Brain microvascular endothelial cell (primary cell): ENCODE measurements around the gene RIMS1.

ENCODE experiments used
- DNase-seq: peaks from one replicate; pipeline ENCODE4 v3.0.0-alpha.2; 2020
- H3K27ac ChIP-seq: fragments of 250-450 bp; sonication (Bioruptor Pico); 2 replicates; pipeline ENCODE4 v1.5.1; 2020; ENCODE audit warnings: mild to moderate bottlenecking, moderate library complexity
- H3K27me3 ChIP-seq: fragments of 250-450 bp; sonication (Bioruptor Pico); replicated peaks from 2 replicates; pipeline ENCODE4 v1.5.1; 2020; ENCODE audit warnings: mild to moderate bottlenecking
- H3K36me3 ChIP-seq: fragments of 250-450 bp; sonication (Bioruptor Pico); replicated peaks from 2 replicates; pipeline ENCODE4 v1.5.1; 2020; ENCODE audit warnings: mild to moderate bottlenecking
- H3K4me3 ChIP-seq: 2 replicates; pipeline ENCODE4 v1.5.1; 2011; ENCODE audit warnings: low read depth, mild to moderate bottlenecking, control low read depth, low read length, moderate library complexity
- CTCF ChIP-seq: IDR thresholded peaks from 2 replicates; pipeline ENCODE4 v1.5.1; 2011; ENCODE audit warnings: low read depth, mild to moderate bottlenecking, moderate library complexity, low read length, control low read depth, inconsistent platforms; ENCODE audit errors: missing control alignments
- in situ Hi-C: cut with HindIII; loops from 2 replicates; pipeline ENCODE4 v1.10.0; 2017; ENCODE audit warnings: low sequenced_read_pairs, low pct_ligation_motif_present

Gene RIMS1

GRCh38 chr6:72080260-72080941, 194.1 kb downstream of the RIMS1 start:
- in situ Hi-C loops, result no loop called here
- no peaks in the 10 kb centered on the region for H3K36me3 ChIP-seq
- TF ChIP-seq CTCF, result no peak

GRCh38 chr6:72081871-72082270, 195.5 kb downstream of the RIMS1 start:
- Histone ChIP-seq H3K27me3 (no peaks in the 10 kb centered on the region), H3K27ac (no peak overlapping the region), H3K36me3 (no peaks in the 10 kb centered on the region), H3K4me3 (no peak overlapping the region)
- TF ChIP-seq CTCF, result no peak
- DNase-seq, result no peak
- in situ Hi-C loops, result no loop called here

More at GRCh38 chr6:72080260-72080941, 194.1 kb downstream of the RIMS1 start:
- DNase-seq, result no peak
- H3K27me3 ChIP-seq, result no peaks in the 10 kb centered on the region
- H3K4me3 ChIP-seq, result no peak overlapping the region
- H3K27ac ChIP-seq, result no peak overlapping the region

- H3K36me3 ChIP-seq, result no peaks in the 10 kb centered on the region
- no peaks in the 10 kb centered on the region for H3K27me3 ChIP-seq
- in situ Hi-C loops, result no loop called here
- no peak overlapping the region for H3K27ac ChIP-seq
- no peak for TF ChIP-seq CTCF
- no peak for DNase-seq
- H3K4me3 ChIP-seq, result no peak overlapping the region
Measured at GRCh38 chr6:72083976-72084375, 197.6 kb downstream of the RIMS1 start.

- no peaks in the 10 kb centered on the region for H3K27me3 ChIP-seq
- no peak overlapping the region for H3K27ac ChIP-seq
- DNase-seq, result no peak
- no peak overlapping the region for H3K4me3 ChIP-seq
- TF ChIP-seq CTCF, result peak; percentile 13
- H3K36me3 ChIP-seq, result no peaks in the 10 kb centered on the region
- in situ Hi-C loops, result no loop called here
Measured at GRCh38 chr6:72084992-72085569, 198.7 kb downstream of the RIMS1 start.

GRCh38 chr6:72094506-72094905, 208.2 kb downstream of the RIMS1 start:
- TF ChIP-seq CTCF, result no peak
- H3K4me3 ChIP-seq, result no peak overlapping the region
- no peak for DNase-seq
- no peaks in the 10 kb centered on the region for H3K36me3 ChIP-seq
- H3K27me3 ChIP-seq, result no peaks in the 10 kb centered on the region
- H3K27ac ChIP-seq, result no peak overlapping the region
- in situ Hi-C loops, result no loop called here

- DNase-seq, result no peak
- no peak overlapping the region for H3K27ac ChIP-seq
- in situ Hi-C loops, result no loop called here
- no peaks in the 10 kb centered on the region for H3K36me3 ChIP-seq
- H3K27me3 ChIP-seq, result no peaks in the 10 kb centered on the region
- TF ChIP-seq CTCF, result no peak
- no peak overlapping the region for H3K4me3 ChIP-seq
Measured at GRCh38 chr6:72102561-72102960, 216.2 kb downstream of the RIMS1 start.
